GM13977 (cell line): Measurements from ENCODE around the gene ZNF655.
A peak's percentile ranks its signal among the peaks of the same experiment; 100 is the strongest.

Experiments used
- DNase-seq: peaks from one replicate; pipeline ENCODE4 v3.0.0; 2012; ENCODE audit warnings: low spot score
- in situ Hi-C: fragments of 300-500 bp; cut with MboI; formaldehyde crosslinking; loops from one replicate; pipeline ENCODE4 v1.12.0; 2022; ENCODE audit warnings: low sequenced_read_pairs, low pct_unique_long_range_greater_than_20kb, mixed read lengths, inconsistent platforms; ENCODE audit not compliant: unreplicated experiment
- TF ChIP-seq, protein P1 (sequence below): IDR thresholded peaks from 2 replicates; pipeline ENCODE4 v1.5.1; 2012; ENCODE audit warnings: mild to moderate bottlenecking, control low read depth; ENCODE audit not compliant: insufficient read depth; ENCODE audit errors: extremely low read depth, missing control alignments

Gene ZNF655

DNA sequence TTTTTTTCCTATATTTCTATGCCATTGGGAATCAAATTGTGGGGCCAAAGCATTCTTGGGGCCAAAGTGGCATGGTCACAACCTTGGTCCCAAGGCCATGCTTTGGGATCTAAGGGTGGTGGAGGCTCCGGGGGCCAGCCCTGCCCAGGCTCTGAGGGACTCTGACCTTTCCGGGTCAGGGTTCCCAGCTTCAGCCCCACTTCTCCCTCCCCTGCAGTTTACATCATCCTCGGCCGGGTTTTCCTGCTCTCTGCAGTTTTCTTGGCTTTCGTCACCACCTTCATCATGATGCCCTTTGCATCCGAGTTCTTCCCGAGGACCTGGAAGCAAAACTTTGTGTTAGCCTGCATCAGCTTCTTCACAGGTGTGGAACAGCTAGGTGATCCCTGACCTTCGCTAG is 48.1 kb downstream of the ZNF655 start:
- in situ Hi-C loops = no loop called here
- TF ChIP-seq, protein P1, sequence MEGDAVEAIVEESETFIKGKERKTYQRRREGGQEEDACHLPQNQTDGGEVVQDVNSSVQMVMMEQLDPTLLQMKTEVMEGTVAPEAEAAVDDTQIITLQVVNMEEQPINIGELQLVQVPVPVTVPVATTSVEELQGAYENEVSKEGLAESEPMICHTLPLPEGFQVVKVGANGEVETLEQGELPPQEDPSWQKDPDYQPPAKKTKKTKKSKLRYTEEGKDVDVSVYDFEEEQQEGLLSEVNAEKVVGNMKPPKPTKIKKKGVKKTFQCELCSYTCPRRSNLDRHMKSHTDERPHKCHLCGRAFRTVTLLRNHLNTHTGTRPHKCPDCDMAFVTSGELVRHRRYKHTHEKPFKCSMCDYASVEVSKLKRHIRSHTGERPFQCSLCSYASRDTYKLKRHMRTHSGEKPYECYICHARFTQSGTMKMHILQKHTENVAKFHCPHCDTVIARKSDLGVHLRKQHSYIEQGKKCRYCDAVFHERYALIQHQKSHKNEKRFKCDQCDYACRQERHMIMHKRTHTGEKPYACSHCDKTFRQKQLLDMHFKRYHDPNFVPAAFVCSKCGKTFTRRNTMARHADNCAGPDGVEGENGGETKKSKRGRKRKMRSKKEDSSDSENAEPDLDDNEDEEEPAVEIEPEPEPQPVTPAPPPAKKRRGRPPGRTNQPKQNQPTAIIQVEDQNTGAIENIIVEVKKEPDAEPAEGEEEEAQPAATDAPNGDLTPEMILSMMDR = no peak
- DNase-seq = no peak

- no peak for DNase-seq
- TF ChIP-seq, protein P1 = no peak
- in situ Hi-C loops = no loop called here
Measured at GRCh38 chr7:99607548-99607947, 49.1 kb downstream of the ZNF655 start.

DNA sequence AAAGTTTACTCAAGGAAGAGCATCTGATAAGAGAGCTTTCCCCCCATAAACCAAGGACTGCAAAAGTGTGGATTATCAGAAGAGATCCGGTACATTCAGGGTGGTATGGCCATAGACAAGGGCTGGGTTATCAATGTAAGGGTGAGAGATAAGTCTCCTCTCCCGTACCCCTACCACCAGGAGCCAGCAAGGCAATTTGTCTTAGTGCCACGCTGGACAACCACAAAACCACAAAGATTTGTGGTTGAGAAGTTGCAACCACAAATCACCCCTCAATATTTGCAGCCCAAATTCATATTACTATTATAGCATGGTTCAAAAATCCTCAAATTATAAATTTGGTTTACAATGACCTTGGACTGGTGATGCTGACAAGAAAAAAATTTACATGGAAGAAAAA is 56.1 kb downstream of the ZNF655 start:
- TF ChIP-seq, protein P1 = no peak
- no peak for DNase-seq
- in situ Hi-C loops = no loop called here

DNA sequence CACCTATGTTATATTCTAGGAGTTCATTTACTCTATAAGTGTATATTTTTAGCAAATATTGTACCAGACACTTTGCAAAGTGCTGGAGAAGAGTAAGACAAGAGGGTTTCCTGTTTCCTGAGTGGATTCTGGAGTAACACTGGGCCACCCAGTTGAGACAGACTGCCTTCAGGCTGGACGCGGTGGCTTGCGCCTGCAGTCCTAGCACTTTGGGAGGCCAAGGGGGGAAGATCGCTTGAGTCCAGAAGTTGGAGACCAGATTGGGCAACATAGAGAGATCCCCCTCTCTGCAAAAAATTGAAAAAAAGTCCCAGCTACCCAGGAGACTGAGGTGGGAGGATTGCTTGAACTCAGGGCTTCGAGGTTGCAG is 57.5 kb downstream of the ZNF655 start:
- TF ChIP-seq, protein P1 = no peak
- no peak for DNase-seq
- in situ Hi-C loops = no loop called here

DNA sequence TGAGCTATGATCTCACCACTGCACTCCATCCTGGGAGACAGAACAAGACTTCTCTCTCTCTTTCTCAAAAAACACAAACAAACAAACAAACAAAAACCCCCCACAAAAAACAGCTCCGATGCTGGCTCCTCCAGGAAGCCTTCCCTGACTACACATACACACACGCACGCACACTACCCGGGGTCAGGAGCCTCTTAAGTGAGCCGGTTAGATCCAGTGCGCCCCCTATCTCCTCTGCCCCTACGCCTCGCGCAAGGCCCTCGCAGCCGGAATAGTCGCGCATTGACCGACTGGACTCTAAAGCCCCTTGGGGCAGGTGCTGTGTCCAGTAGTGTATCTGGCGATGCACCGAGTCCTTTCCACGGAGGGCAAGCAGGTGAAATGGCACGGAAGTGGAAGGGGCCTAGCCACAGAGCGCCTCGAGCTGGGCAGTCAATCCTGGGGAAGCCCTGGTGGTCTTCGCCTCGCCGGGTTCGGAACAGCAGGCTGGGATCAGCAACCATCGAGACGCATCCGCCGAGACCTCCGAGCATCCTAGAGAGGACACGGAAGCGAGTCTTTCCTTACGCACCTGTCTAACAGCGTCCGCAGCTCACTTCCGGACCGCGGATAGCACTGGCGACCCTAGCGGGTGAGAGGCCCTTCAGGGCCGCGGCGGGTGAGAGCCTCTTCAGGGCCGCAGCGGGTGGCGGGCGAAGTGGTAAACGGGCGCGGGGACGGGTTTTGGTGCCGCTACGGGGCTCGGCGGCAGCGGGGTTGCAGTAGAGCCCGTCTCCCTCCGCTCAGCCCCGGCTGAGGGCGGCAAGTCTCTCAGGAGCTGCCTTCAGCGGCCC is 58.1 kb downstream of the ZNF655 start, which contains the start of gene ZSCAN25:
ZSCAN25 (plus strand) TSS at position 588 of the 833 bp plus-strand sequence. CDS start 2,661 bp downstream, outside the sequence.
- in situ Hi-C loops = no loop called here
- TF ChIP-seq, protein P1 = peak; percentile 64
- peak; percentile 93 for DNase-seq

DNA sequence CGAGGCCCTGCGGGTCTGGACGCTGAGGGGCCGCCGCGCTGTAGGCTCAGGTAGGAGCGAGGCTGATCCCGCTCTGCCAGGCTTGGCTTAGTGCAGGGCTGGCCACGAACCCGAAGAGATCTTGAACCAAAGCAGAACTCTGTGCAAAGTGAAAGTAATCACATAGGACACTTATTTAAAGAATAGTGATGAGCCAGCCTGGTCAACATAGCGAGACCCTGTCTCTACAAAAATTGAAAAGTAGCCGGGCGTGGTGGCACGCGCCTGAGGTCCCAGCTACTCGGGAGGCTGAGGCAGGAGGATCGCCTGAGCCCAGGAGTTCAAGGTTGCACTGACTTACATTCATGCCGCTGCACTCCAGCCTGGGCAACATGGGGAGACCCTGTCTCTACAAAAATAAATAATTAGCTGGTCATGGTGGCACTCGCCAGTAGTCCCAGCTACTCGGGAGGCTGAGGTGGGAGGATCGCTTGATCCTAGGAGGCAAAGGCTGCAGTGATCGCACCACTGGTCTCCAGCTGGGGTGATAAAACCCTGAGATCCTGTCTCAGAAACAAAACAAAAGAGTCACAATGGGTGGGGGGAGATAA is 58.8 kb downstream of the ZNF655 start:
- no peak for DNase-seq
- TF ChIP-seq, protein P1 = no peak
- in situ Hi-C loops = no loop called here
